Gastrocnemius medialis (tissue), 4 donors: ENCODE data around the gene STX1A.

Experiments
- CTCF ChIP-seq, 5 experiments: fragments of 450-650 bp in 3 of 5; fragments of 200-600 bp in 2 of 5; sonication (generic) in 2 of 5; IDR thresholded peaks in 4 of 5; conservative IDR thresholded peaks in 1 of 5; 1 replicate in 4 of 5; 2 replicates in 1 of 5; pipeline ENCODE4 v1.5.1; 2016 to 2019; ENCODE audit warnings: antibody characterized with exemption in 5 of 5, mild to moderate bottlenecking in 3 of 5, moderate library complexity in 3 of 5
- POLR2A ChIP-seq, 2 donors: fragments of 450-650 bp; IDR thresholded peaks; one replicate each; pipeline ENCODE4 v1.6.1; 2017; ENCODE audit warnings: antibody characterized with exemption in 2 of 2, mild to moderate bottlenecking in 2 of 2, moderate library complexity in 2 of 2

- TF ChIP-seq CTCF (IDR thresholded peaks at IDR 0.05 in 4 of 5, conservative IDR thresholded peaks at IDR 0.05 in 1 of 5): no peak
- no peak for TF ChIP-seq POLR2A (IDR thresholded peaks at IDR 0.05)
These were observed 47.5 kb downstream of the STX1A start for GRCh38 chr7:73671857-73672445.
